Activated T-helper 9 cell treated with anti-CD3 and anti-CD28 coated beads, Interleukin-2, amount 50 U/mL, for 16 hours (primary cell): Measurements from ENCODE around the gene HBS1L.

Experiments used
- DNase-seq: peaks from one replicate; pipeline ENCODE4 v3.0.0-alpha.2; 2020; ENCODE audit warnings: low read depth

Gene HBS1L

DNA sequence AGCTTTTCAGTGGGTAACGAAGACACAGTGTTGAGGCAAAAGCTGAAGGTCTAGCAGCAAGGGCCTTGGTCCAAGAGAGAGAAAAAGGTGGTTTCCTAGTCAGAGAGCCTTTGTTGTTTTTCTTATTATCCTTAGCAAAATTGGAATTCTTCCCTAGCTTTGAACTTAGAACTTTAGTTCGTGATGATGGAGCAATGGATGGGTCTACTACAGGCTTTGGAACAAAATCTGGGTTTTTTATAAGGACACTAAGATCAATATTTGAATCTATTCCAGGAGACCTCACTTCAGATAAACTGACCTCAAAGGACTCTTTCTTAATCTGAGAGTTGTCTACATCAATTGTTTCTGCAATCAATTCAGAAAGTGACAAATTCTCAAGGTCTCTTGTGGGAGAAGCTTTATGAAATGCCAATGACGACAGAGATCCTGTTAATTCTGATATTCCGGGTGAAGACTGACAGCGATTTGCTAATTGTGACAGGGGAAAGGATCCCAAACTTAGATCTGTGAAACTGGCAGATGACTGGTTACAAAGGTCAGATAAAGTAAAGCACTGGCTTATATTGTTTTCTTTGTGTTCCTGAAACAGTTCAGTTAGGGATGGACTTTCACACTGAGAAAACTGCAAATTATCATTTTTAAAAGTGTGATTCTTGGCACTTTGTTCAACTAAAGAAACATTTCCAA lies 17.7 kb downstream of the HBS1L start:
- no peak for DNase-seq

DNA sequence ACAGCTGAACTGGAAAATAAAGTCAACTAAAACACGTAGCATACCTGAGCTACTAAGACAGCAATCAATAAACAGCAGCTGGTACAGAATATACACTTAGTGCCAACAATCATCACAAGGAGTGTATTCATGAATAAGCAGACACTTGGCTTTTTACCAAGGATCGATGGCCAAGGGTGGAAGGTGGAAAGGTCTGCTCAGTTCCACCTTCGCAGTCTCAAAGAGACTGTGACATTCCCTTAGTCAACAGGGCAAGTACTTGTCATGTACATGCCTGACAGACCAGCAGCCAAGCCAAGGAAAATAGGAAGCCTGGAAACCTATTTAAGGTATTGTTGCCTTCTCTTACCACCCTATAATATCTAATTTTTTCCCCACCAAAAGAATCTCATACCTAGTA lies 21.4 kb downstream of the HBS1L start:
- DNase-seq, result no peak

DNA sequence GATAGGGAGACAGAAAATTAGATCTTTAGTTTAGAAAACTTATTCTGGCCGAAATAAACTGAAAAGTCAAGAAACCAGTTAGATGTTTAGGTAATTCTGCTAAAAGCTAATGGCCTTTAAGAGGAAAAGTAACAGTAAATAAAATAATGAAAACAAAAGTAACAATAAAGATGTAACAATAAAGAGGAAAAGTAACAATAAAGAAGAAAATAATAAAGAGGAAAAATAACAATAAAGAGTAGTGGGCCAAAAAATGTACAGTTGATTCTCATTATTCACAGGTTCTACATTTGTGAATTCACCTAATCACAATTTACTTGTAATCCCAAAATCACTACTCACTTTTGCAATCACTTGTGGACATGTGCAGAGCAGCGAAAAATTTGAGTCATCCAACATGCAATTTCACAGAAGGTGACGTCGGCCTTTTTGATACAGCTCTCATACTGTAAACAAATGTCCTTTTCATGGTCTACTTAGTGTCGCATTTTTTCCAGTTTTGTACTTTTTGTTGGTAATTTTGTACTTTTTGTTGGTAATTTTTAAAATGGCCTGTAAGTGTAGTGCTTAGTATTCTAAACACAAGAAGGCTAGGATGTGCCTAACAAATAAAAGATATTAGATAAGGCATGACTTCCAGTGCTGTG lies 24.0 kb downstream of the HBS1L start:
- no peak for DNase-seq

GRCh38 chr6:135030056-135030473 lies 24.6 kb downstream of the HBS1L start:
- no peak for DNase-seq

DNA sequence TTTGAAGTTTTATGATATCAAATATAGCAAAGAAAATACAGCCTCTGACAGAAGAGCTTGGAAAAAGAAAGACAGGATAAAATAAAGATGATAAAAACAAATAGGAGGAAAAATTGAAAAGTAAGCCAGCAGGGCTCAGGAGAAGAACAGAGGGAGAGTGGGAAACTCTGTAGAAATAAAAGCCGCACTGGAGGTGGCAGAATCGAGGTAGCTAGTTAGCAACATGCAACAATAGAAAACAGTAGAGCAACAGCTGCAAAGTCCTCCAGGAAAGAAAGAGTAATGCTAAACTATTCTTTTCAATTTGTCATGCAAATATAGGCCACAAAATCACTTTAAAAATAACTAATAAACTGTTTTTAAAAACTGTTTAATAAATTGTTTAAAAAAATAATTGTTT lies 28.8 kb downstream of the HBS1L start:
- DNase-seq, result no peak

- no peak for DNase-seq
Observed at GRCh38 chr6:135025175-135025574, 29.4 kb downstream of the HBS1L start.

GRCh38 chr6:135022050-135022697 lies 32.4 kb downstream of the HBS1L start:
- DNase-seq, result no peak

GRCh38 chr6:135021310-135022049 lies 33.1 kb downstream of the HBS1L start:
- DNase-seq, result no peak

DNA sequence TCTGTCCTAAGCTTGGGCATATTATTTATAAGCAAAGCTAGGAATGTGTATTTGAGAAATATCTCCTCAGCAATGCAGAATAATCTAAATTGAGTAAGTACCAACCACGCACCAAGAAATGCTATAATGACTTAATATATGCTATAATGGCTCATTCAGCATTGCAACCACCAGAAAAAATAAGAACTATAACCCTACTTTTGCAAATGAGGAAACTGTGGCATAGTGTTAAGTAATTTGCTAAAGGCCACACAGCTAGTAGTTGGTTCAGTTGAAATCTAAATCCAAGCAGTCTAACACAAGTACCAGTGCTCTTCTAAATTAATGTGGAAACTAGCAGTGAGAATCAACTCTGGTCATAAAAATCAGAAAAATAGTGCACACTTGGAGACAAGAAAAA lies 35.7 kb downstream of the HBS1L start:
- no peak for DNase-seq

DNA sequence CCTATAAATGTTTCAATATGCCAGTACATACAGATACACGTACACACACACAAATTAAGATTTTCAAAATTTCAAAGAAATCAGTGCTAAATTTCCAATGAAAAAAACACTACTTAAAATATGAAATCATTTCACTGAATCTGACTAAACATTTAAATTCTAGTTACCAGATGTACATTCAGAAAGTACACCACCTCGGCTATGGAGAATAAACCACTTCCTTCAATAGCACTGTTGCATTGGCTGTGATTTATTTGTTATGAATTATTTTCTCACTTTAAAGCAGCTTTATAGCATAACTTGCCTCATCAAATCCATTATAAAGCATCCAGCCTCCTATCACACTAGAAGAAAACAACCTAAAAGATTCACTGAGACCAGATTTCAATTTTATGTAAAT lies 36.6 kb downstream of the HBS1L start:
- no peak for DNase-seq

- DNase-seq, result no peak
Observed at GRCh38 chr6:135014353-135014832, 40.2 kb downstream of the HBS1L start.

- no peak for DNase-seq
Observed at GRCh38 chr6:135013211-135013610, 41.4 kb downstream of the HBS1L start.

DNA sequence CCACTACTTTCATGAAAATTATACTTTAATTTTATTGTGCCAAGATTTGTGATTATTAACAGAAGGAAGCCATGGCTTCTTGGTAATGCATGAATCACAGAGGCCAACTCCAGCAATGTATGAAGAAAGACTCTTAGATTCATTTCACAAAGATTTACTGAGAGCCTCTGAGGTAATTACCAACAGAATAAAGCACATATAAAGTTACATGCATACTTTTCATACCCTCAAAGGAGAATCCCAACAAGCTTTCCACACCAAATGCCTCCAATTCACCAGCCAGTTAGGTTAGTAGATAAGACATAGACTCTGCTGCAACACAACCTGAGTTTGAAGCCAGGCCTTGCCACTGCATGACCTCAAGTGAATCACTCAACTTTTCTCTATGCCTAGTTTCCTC lies 41.9 kb downstream of the HBS1L start:
- DNase-seq, result no peak

DNA sequence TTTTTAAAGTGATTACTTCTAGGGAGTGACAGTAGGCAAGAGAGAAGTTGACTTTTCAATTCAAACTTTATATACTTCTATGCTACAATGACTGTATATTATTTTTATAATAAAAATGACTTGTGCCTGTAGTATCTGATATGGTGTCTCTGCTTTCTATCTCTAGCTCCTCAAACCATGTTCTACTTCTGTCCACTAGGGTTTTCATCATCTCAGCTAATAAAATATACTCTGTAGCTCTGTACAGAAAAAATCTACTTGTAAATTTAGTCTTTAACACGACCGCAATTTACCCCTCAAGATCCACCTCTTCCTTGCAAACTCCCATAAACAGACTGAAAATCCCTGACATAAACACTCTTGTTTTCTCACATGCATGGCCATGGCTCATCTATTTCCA lies 42.3 kb downstream of the HBS1L start:
- DNase-seq, result no peak

- DNase-seq, result no peak
Observed at GRCh38 chr6:135008941-135009290, 45.7 kb downstream of the HBS1L start.

DNA sequence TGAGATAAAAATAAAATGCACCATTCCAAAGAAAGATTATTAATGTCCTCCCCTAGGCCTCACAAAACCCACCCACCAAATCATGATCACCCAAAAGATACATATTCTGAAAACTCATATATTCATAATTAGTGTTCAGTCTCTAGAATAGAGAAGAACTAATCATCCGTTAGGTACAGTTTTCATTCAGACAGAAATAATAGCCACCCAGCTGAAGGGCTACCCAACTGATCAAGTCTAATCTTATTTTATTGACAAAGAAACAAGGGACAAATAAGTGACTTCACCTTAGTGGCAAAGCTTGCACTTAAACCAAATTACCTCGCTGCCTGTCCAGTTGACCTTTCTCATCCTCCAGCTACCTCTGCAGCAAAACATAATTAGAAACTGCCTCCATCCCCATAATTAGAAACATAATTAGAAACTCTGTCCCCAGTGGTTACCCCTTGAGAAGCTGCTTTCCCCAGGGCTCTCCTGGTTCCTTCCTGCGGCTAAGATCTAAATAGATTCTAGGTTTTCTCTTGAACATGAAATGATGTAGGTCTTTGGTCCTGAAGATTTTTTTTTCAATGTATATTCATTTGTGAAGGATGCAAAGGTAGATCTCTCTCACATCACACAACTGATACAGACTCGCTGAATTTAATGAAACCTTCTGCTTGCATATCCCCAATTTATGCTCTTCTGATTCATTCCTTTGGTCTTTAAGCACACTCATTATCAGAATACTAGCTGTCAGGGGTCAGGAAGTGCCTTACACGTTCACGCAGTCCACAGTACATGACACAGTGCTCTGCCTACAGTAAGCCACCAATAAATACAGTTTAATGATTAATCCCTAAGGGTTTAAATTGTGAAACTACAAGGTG lies 46.3 kb downstream of the HBS1L start:
- no peak for DNase-seq

DNA sequence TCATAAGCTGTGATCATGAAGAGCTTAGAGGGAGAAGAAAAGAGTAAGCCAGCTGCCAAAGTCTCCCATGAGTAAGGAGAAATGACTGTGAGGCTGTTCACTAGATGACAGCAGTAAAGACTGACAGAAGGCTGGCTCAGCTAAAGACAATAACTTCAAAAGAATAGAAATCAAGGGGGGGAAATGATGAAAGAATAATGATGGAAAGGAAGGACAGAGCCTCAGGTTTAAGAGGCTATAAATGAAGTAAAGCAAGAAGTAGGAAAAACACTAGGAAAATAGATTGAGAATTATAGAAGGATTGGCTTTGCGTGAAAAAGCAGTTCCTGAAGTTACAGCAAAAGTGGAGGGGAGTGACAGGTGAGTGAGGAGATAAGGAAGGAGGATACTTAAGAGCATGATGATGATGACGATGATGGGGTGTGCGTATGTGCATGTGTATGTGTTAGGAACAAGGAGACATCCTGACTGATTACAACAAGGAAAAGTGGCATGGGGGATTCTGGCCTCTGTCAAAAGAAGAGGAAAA lies 48.2 kb downstream of the HBS1L start:
- DNase-seq, result no peak

DNA sequence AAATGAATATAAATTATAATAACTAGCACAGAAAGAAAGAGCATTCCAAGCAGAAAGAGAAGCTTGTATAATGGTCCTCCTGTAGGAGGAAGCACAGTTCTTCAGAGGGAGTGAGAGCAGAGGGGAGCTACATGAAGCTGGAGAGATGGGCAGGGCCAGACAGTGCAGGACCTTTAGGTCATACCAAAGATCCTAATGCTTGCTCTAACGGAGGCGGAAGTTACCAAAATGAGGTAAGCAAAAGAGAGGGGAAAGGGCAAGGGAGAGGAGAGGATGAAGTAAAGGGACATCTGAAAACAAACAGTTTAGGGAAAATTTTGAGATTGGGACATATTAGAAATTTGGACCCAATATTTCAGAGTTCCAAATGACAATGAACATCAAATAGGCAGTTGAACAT lies 50.2 kb downstream of the HBS1L start:
- no peak for DNase-seq

GRCh38 chr6:135002974-135003703 lies 51.5 kb downstream of the HBS1L start:
- DNase-seq, result no peak

GRCh38 chr6:135002229-135002844 lies 52.3 kb downstream of the HBS1L start:
- no peak for DNase-seq
